ENCODE data around the gene DNAJC15. TPM values are rescaled to one million over a fixed set of nuclear protein-coding genes. Genes with fewer than 3 reads are reported as not detected.
"Not testable (repeated sequence)": the region's sequence is repeated elsewhere in the genome, so short reads cannot be mapped to it uniquely, and the experiment has no call there.

The DNAJC15 gene
- total RNA-seq, 2 experiments from 2014 or later = 12.3 to 14.2 TPM

DNA sequence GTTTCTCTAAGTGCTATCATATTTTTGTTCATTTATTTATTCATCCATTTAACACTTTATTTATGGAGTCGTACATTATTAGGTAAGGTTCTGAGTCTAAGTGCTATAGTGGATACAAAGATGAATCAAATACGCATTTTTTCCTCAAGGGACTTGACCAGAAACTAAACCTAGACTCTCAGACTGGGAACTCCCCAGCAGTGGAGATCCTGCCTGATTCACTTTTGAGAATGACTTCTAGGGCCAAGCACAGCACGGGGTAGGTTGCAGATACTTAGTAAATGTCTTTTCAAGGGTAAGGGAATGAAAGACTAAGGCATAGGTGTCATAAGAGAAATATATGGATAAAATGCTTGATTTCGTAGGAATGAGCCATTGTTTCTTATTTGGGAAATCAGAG is 7.2 kb downstream of the DNAJC15 start:
- Mint-ChIP-seq H3K27ac (no peak overlapping the region), H3K4me3 (no peak overlapping the region), H3K4me1 (ENCODE audit: low read depth) (no peaks in the 10 kb centered on the region), H3K27me3 (ENCODE audit: low read depth) (no peaks in the 10 kb centered on the region), H3K9me3 (ENCODE audit: insufficient read depth) (no peaks in the 10 kb centered on the region), H3K36me3 (ENCODE audit: low read depth) (peaks cover 28% of the 10 kb centered on the region)
- no peak for DNase-seq
- CTCF ChIA-PET = interaction anchor here (2.3 kb wide), 1 partner anchor 61 kb away, joined by 8 read pairs; no protein-coding TSS in a partner anchor
- no peak for ATAC-seq
- POLR2A ChIA-PET = no interaction called here

- DNase-seq (no peak), ATAC-seq (no peak)
- Mint-ChIP-seq H3K36me3 (ENCODE audit: low read depth) (peaks cover 28% of the 10 kb centered on the region), H3K9me3 (ENCODE audit: insufficient read depth) (no peaks in the 10 kb centered on the region), H3K27ac (no peak overlapping the region), H3K4me1 (ENCODE audit: low read depth) (no peaks in the 10 kb centered on the region), H3K4me3 (no peak overlapping the region), H3K27me3 (ENCODE audit: low read depth) (no peaks in the 10 kb centered on the region)
- ChIA-PET CTCF (interaction anchor here (2.3 kb wide), 1 partner anchor 62 kb away, joined by 8 read pairs; no protein-coding TSS in a partner anchor), POLR2A (no interaction called here)
Observed at GRCh38 chr13:43031881-43032280, 8.5 kb downstream of the DNAJC15 start.

- no peaks in the 10 kb centered on the region for H3K9me3 Mint-ChIP-seq (ENCODE audit: insufficient read depth)
- ATAC-seq (no peak), DNase-seq (no peak)
- H3K27me3 Mint-ChIP-seq (ENCODE audit: low read depth) = no peaks in the 10 kb centered on the region
- H3K4me3 Mint-ChIP-seq = no peak overlapping the region
- POLR2A ChIA-PET = no interaction called here
- peaks cover 25% of the 10 kb centered on the region for H3K36me3 Mint-ChIP-seq (ENCODE audit: low read depth)
- no peak overlapping the region for H3K27ac Mint-ChIP-seq
- no peaks in the 10 kb centered on the region for H3K4me1 Mint-ChIP-seq (ENCODE audit: low read depth)
- CTCF ChIA-PET = no interaction called here
Observed at GRCh38 chr13:43033038-43033437, 9.7 kb downstream of the DNAJC15 start.

DNA sequence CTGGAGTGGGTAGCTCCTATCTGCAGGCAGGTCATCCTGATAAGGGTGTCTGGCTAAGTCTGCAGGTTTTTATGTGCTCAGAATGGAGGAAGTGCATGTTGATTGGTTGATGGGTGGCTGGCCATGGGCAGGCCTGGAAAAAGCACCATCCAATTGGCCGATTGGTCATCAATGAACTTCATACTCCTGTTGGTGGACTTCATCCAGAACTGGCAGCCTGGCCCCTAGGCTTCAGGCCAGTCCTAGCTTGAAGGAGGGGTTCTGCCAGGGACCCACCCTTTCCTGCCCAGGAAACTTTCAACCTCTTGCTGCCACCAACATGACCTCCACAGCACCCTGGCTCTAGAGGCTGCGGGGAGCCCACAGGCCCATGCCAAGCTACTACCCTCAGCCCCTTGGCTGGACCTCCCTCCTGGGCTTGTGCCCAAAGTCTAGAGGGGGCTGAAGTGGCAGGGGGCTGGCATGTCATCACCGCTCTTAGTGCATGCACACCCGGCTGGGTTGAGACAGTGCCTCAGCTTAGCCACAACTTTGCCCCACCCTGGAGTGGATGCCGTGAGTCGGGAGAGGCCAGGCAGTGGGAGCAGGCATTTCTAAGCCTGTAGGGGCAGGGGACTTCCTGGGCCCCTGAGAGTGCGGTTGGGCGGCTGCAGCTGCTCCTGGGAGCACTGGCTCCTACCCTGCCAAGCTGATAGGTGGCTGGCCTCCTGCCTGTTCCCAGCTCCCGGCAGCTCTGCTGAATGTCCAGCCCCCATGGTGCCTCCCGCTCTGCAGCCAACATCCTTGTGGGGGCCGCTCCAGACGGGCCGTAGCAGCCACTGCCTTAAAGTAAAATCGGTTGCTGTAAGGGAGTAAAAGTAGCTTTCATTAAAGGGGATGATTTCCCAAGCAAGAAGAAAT is 13.2 kb downstream of the DNAJC15 start:
- ChIA-PET POLR2A (interaction anchor here (0.6 to 1.5 kb wide), 4 partner anchors 9 to 47 kb away, joined by 3 read pairs; partner anchors contain the start of gene EPSTI1), CTCF (interaction anchor here (1.0 kb wide), 1 partner anchor 67 kb away, joined by 3 read pairs; no protein-coding TSS in a partner anchor)
- no peaks in the 10 kb centered on the region for H3K9me3 Mint-ChIP-seq (ENCODE audit: insufficient read depth)
- DNase-seq (no peak), ATAC-seq (no peak)
- peaks cover 24% of the 10 kb centered on the region for H3K36me3 Mint-ChIP-seq (ENCODE audit: low read depth)
- H3K27me3 Mint-ChIP-seq (ENCODE audit: low read depth) = no peaks in the 10 kb centered on the region
- no peak overlapping the region for H3K4me3 Mint-ChIP-seq
- H3K27ac Mint-ChIP-seq = no peak overlapping the region
- peaks cover 2% of the 10 kb centered on the region for H3K4me1 Mint-ChIP-seq (ENCODE audit: low read depth)

DNA sequence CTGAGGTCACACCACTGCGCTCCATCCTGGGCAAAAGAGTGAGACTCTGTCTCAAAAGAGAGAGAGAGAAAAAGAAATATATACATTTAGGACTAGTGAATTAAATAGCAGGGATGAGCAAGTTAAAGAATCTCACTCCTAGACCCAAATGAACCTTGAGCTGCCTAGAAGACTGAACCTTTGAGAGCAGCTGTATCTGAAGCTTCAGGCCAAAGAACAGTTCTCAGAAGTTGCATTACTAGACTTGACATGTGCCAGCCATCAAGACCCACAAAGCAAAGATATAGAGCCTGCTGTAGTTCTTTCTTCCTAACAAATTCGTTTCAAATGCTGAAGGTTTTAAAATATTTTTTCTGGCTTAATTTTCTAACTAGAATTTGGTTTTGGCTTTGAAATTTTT is 16.6 kb downstream of the DNAJC15 start:
- ATAC-seq (no peak), DNase-seq (no peak)
- no peak overlapping the region for H3K4me3 Mint-ChIP-seq
- H3K27me3 Mint-ChIP-seq (ENCODE audit: low read depth) = no peaks in the 10 kb centered on the region
- POLR2A ChIA-PET = no interaction called here
- H3K9me3 Mint-ChIP-seq (ENCODE audit: insufficient read depth) = no peaks in the 10 kb centered on the region
- CTCF ChIA-PET = no interaction called here
- no peak overlapping the region for H3K27ac Mint-ChIP-seq
- H3K36me3 Mint-ChIP-seq (ENCODE audit: low read depth) = peaks cover 22% of the 10 kb centered on the region
- peaks cover 12% of the 10 kb centered on the region for H3K4me1 Mint-ChIP-seq (ENCODE audit: low read depth)

DNA sequence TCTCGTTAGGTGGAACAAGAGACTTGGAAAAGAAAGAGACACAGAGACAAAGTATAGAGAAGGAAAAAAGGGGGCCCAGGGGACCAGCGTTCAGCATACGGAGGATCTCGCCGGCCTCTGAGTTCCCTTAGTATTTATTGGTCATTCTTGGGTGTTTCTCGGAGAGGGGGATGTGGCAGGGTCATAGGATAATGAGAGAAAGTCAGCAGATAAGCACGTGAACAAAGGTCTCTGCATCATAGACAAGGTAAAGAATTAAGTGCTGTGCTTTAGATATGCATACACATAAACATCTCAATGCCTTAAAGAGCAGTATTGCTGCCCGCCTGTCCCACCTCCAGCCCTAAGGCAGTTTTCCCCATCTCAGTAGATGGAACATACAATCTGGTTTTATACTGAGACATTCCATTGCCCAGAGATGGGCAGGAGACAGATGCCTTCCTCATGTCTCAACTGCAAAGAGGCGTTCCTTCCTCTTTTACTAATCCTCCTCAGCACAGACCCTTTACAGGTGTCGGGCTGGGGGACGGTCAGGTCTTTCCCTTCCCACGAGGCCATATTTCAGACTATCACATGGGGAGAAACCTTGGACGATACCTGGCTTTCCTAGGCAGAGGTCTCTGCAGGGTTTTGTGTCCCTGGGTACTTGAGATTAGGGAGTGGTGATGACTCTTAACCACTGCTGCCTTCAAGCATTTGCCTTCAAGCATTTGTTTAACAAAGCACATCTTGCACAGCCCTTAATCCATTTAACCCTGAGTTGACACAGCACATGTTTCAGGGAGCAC is 17.4 kb downstream of the DNAJC15 start:
- ATAC-seq; POLR2A ChIA-PET; H3K9me3 Mint-ChIP-seq (ENCODE audit: insufficient read depth); DNase-seq; H3K27ac Mint-ChIP-seq; H3K4me3 Mint-ChIP-seq; H3K27me3 Mint-ChIP-seq (ENCODE audit: low read depth); CTCF ChIA-PET: not testable (repeated sequence)
- Mint-ChIP-seq H3K36me3 (ENCODE audit: low read depth) (peaks cover 20% of the 10 kb centered on the region), H3K4me1 (ENCODE audit: low read depth) (peaks cover 20% of the 10 kb centered on the region)

GRCh38 chr13:43041369-43041921 is 18.1 kb downstream of the DNAJC15 start:
- no peak overlapping the region for H3K4me3 Mint-ChIP-seq
- DNase-seq (no peak), ATAC-seq (no peak)
- ChIA-PET CTCF (interaction anchor here (1.2 kb wide), 1 partner anchor 72 kb away, joined by 3 read pairs; no protein-coding TSS in a partner anchor), POLR2A (interaction anchor here (1.1 to 1.3 kb wide), 2 partner anchors 49 to 50 kb away, joined by 3 to 5 read pairs; partner anchors contain the start of gene EPSTI1)
- H3K27ac Mint-ChIP-seq = no peak overlapping the region
- H3K36me3 Mint-ChIP-seq (ENCODE audit: low read depth) = peaks cover 22% of the 10 kb centered on the region
- peaks cover 25% of the 10 kb centered on the region for H3K4me1 Mint-ChIP-seq (ENCODE audit: low read depth)
- no peaks in the 10 kb centered on the region for H3K27me3 Mint-ChIP-seq (ENCODE audit: low read depth)
- H3K9me3 Mint-ChIP-seq (ENCODE audit: insufficient read depth) = no peaks in the 10 kb centered on the region

GRCh38 chr13:43042410-43042921 is 19.1 kb downstream of the DNAJC15 start:
- peak; percentile 19 for ATAC-seq
- no peak overlapping the region for H3K4me3 Mint-ChIP-seq
- H3K27ac Mint-ChIP-seq = no peak overlapping the region
- peaks cover 25% of the 10 kb centered on the region for H3K4me1 Mint-ChIP-seq (ENCODE audit: low read depth)
- H3K27me3 Mint-ChIP-seq (ENCODE audit: low read depth) = no peaks in the 10 kb centered on the region
- CTCF ChIA-PET = interaction anchor here (1.2 kb wide), 1 partner anchor 73 kb away, joined by 3 read pairs; no protein-coding TSS in a partner anchor
- no peaks in the 10 kb centered on the region for H3K9me3 Mint-ChIP-seq (ENCODE audit: insufficient read depth)
- no peak for DNase-seq
- peaks cover 23% of the 10 kb centered on the region for H3K36me3 Mint-ChIP-seq (ENCODE audit: low read depth)
- POLR2A ChIA-PET = interaction anchor here (1.1 to 1.3 kb wide), 2 partner anchors 50 to 51 kb away, joined by 3 to 5 read pairs; partner anchors contain the start of gene EPSTI1

DNA sequence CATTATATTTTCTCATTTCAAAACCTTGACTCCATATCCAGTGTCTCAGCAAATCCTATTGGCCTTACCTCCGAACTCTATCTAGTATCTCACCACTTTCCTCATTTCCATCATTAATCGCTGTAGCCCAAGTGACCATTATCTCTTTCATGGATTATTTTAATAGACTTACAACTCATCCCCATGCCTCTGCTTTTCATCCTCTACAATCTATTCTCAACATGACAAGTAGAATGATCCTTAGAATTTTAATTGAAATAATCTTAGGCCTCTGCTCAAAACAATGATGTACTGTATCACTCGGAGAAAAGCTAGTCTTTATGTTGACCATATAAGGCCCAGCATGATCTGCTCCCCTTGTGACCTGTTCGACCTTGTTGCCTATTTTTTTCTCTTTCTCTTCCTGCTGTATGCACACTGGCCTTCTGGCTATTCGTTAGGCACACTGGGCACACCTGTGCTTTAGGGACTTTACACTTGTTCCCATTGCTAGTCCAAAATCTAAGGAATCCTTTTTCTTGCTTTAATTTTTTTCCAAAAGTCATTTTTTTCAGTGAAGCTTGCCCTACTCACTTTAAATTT is 21.4 kb downstream of the DNAJC15 start:
- Mint-ChIP-seq H3K27me3 (ENCODE audit: low read depth) (no peaks in the 10 kb centered on the region), H3K36me3 (ENCODE audit: low read depth) (peaks cover 25% of the 10 kb centered on the region), H3K4me1 (ENCODE audit: low read depth) (peaks cover 34% of the 10 kb centered on the region), H3K9me3 (ENCODE audit: insufficient read depth) (no peaks in the 10 kb centered on the region), H3K4me3 (no peak overlapping the region), H3K27ac (no peak overlapping the region)
- ChIA-PET CTCF (no interaction called here), POLR2A (no interaction called here)
- DNase-seq (no peak), ATAC-seq (no peak)

GRCh38 chr13:43045302-43045773 is 22.0 kb downstream of the DNAJC15 start:
- H3K27ac Mint-ChIP-seq; H3K27me3 Mint-ChIP-seq (ENCODE audit: low read depth); H3K9me3 Mint-ChIP-seq (ENCODE audit: insufficient read depth); DNase-seq; H3K4me3 Mint-ChIP-seq; ATAC-seq; POLR2A ChIA-PET; CTCF ChIA-PET: not testable (repeated sequence)
- Mint-ChIP-seq H3K36me3 (ENCODE audit: low read depth) (peaks cover 23% of the 10 kb centered on the region), H3K4me1 (ENCODE audit: low read depth) (peaks cover 35% of the 10 kb centered on the region)

- peaks cover 35% of the 10 kb centered on the region for H3K4me1 Mint-ChIP-seq (ENCODE audit: low read depth)
- no peaks in the 10 kb centered on the region for H3K9me3 Mint-ChIP-seq (ENCODE audit: insufficient read depth)
- DNase-seq (no peak), ATAC-seq (no peak)
- POLR2A ChIA-PET = interaction anchor here (1.2 kb wide), 1 partner anchor 11 kb away, joined by 3 read pairs; no protein-coding TSS in a partner anchor
- no peak overlapping the region for H3K4me3 Mint-ChIP-seq
- CTCF ChIA-PET = interaction anchor here (1.6 to 1.7 kb wide), 2 partner anchors 11 to 30 kb away, joined by 3 to 4 read pairs; no protein-coding TSS in a partner anchor
- H3K27me3 Mint-ChIP-seq (ENCODE audit: low read depth) = no peaks in the 10 kb centered on the region
- H3K36me3 Mint-ChIP-seq (ENCODE audit: low read depth) = peaks cover 20% of the 10 kb centered on the region
- H3K27ac Mint-ChIP-seq = no peak overlapping the region
Observed at GRCh38 chr13:43046259-43046658, 22.9 kb downstream of the DNAJC15 start.

Measured in activated CD8-positive, alpha-beta T cell treated with anti-CD3 and anti-CD28 coated beads, Interleukin-2, amount 10 ng/mL, durations not matched to agents 7 days and 5 days (primary cell).